IPS DF 6.9 (cell line): Measurements from ENCODE around the gene DAAM2.

Source experiments
- DNase-seq: peaks from one replicate; pipeline ENCODE4 v3.0.0-alpha.2; 2013; ENCODE audit warnings: low read depth, low spot score
- H3K27ac ChIP-seq: one replicate; pipeline ENCODE4 v1.5.1; 2013; ENCODE audit warnings: low read length, control low read depth
- H3K27me3 ChIP-seq: 2 replicates; pipeline ENCODE4 v1.6.1; 2013; ENCODE audit warnings: mild to moderate bottlenecking, low read length; ENCODE audit not compliant: control insufficient read depth, insufficient read depth
- H3K36me3 ChIP-seq: 2 replicates; pipeline ENCODE4 v1.6.1; 2013; ENCODE audit warnings: low read length; ENCODE audit not compliant: control insufficient read depth, insufficient read depth
- H3K4me1 ChIP-seq: 2 replicates; pipeline ENCODE4 v1.6.1; 2013; ENCODE audit warnings: low read length; ENCODE audit not compliant: control insufficient read depth, insufficient read depth
- H3K4me3 ChIP-seq: 2 replicates; pipeline ENCODE4 v1.5.1; 2013; ENCODE audit warnings: mild to moderate bottlenecking, low read length
- H3K9me3 ChIP-seq: 2 replicates; pipeline ENCODE4 v1.6.1; 2013; ENCODE audit warnings: low read length, inconsistent platforms; ENCODE audit not compliant: control insufficient read depth, insufficient read depth
- WGBS: extraction: QIAGEN DNeasy Blood & Tissue Kit; methylation state at CpG from one replicate; pipeline ENCODE4 v1.1.7; 2013; ENCODE audit warnings: mixed read lengths, missing lambda C conversion rate; ENCODE audit not compliant: insufficient read length, insufficient coverage; 5-methylcytosine and 5-hydroxymethylcytosine counted together

DAAM2 gene

DNA sequence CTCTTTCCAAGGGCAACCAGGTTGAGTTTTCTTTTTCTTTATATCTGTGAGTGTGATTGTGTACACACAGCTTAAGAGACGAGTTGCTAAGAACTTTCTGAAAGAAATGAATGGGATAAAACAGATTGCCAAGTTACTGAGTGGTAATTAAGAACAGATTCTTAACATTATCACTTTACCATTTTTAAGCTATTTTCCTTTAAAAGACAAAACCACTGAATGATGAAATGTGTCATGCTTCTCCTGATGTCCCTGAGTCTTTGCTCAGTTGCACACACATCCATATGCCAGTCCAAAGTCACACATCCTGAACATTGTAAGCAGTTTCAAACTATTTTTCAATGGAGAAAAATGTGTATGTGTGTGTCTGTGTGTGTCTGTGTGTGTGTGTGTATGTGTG, 5.5 kb upstream of the DAAM2 start:
- no peak for DNase-seq
- Histone ChIP-seq H3K4me1 (no peaks in the 10 kb centered on the region), H3K9me3 (no peaks in the 10 kb centered on the region), H3K4me3 (no peak overlapping the region), H3K27me3 (no peaks in the 10 kb centered on the region), H3K36me3 (no peaks in the 10 kb centered on the region), H3K27ac (no peak overlapping the region)
- no CpG with 5 or more reads among the region's 1 CpG for WGBS

DNA sequence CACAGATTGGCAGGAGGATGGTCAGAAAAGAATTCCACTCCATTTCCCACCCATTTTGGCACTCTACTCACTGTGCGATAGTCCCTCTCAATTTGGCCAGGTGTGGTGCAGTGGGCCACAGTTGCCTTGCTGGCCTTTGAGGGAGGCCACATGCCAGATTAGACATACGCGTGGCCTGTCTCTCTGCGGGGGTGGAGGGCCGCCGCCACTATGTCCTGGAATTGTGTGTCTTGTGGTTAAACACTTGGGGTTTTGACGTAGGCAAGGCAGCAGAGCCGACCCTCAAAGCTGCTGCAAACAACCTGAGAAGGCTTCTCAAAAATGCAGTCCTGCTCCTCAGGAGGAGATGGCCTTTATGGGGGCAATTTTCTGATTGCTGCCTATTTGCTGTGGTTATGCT, 4.9 kb upstream of the DAAM2 start:
- Histone ChIP-seq H3K27me3 (no peaks in the 10 kb centered on the region; the same call in 1 of the 2 replicates), H3K4me1 (peaks cover 1% of the 10 kb centered on the region; the same call in 1 of the 2 replicates), H3K36me3 (no peaks in the 10 kb centered on the region), H3K9me3 (no peaks in the 10 kb centered on the region), H3K4me3 (no peak overlapping the region), H3K27ac (no peak overlapping the region)
- no CpG with 5 or more reads among the region's 8 CpGs for WGBS
- no peak for DNase-seq

DNA sequence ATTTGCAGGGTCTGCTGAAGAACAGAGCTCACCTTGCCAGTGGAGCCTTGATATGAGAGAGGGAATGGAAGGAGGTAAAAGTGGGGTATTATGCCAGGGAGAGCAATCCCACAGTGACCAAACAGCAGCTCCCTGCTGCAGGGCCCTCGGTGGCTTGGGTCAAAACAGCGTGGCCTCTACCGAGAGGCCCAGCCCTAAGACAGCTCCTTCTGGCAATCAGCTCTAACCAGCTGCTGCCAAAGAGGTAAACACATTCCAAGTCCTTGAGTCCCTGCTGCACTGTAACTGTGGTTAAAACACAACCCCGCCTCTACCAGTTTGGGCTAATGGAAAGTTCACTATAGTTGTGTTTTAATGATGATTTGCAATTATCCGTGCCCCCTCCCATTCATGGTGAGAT, 1.4 kb upstream of the DAAM2 start:
- no CpG with 5 or more reads among the region's 5 CpGs for WGBS
- Histone ChIP-seq H3K4me3 (no peak overlapping the region), H3K4me1 (peaks cover 4% of the 10 kb centered on the region), H3K27ac (no peak overlapping the region), H3K9me3 (no peaks in the 10 kb centered on the region), H3K27me3 (peaks cover 11% of the 10 kb centered on the region), H3K36me3 (no peaks in the 10 kb centered on the region)
- no peak for DNase-seq

DNA sequence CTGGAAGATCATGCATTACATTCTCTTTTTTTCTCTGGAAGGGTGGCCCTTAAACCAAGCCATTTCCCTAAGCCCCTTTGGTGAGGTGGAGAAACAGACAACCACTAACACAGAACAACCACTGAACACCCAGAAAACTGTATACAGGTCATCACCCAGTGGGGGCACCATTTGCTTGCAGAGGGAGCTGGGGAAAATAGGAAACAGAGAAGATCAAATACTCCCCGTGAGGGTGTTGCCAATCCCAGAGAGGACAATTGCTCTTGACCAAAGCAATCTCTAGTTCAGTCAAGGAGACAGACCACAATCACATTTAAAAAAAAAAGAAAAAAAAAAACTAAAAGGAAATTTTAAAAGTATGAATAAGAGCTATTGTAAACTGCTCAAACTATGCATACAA, 865 bp upstream of the DAAM2 start:
- Histone ChIP-seq H3K36me3 (no peaks in the 10 kb centered on the region), H3K27ac (no peak overlapping the region), H3K9me3 (no peaks in the 10 kb centered on the region), H3K4me3 (no peak overlapping the region), H3K27me3 (peaks cover 11% of the 10 kb centered on the region), H3K4me1 (peaks cover 4% of the 10 kb centered on the region)
- no CpG with 5 or more reads among the region's 1 CpG for WGBS
- no peak for DNase-seq

DNA sequence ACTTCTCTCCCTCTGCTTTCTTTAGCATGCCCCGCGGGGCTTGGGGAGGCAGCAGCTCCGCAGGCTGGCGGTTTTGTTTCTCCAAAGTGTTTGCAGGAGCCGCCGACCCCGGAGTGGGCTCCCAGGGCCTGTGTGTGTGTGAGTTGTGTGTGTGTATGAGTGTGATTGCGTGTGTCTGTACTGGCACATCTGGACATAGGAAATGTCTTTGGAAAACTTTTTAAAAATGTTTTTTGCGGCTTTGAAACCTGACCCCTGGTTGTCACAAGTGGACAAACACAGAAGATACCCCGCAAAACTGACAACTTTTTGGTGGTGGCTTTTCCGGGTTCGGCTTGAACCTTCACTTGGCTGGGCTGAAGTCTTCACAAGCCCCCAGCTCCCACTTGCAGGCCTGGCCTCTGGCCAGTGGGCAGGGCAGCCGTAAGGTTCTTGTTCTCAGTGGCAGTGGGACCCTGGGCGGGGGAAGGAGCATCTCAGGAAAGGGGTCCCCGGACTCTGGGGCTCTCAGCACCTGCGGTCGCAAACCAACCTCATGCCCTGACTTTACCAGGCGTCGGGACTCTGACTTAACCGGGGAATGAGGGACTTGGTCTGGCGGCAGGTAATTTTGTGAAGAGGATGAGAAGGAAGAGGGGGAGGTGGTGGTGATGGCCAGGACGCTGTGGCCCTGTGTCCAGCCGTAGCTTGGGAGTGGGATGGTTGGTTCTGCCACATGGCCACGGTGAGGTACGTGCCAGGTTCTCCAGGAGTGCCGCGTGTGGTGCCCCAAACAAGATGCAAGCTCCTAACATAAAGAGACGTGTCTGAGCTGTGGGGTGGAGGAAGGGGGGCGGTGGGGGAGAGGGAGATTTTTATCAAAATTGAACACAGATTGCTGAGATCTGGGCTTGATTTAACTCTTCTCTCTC, 619 bp downstream of the DAAM2 start:
- Histone ChIP-seq H3K9me3 (no peaks in the 10 kb centered on the region), H3K27ac (no peak overlapping the region), H3K4me3 (peak overlapping the region; percentile 45; the same call in 1 of the 2 replicates), H3K4me1 (peaks cover 4% of the 10 kb centered on the region), H3K27me3 (peaks cover 11% of the 10 kb centered on the region), H3K36me3 (no peaks in the 10 kb centered on the region)
- WGBS: no CpG with 5 or more reads among the region's 29 CpGs
- DNase-seq: no peak

DNA sequence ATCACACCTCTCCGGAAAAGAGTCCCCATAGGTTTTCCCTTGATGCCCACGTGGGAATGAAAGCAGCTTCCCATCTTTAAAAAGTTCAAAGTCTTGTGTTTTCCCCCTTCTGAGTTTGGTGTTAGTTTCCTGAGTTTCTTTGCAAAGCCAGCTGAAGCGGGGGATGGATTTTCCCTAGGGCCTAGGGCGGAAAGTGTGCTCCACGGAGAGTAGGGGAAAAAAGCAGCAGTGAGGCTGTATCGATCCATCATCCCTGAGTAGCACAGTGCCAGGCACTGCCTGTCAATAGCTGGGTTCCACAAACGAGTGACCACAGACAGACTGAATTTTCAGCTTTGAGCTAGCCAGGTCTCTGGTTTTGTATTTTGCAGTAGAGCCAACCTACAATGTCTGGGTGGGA, 1.3 kb downstream of the DAAM2 start:
- WGBS: no CpG with 5 or more reads among the region's 7 CpGs
- Histone ChIP-seq H3K4me3 (no peak overlapping the region), H3K27me3 (peaks cover 11% of the 10 kb centered on the region), H3K9me3 (no peaks in the 10 kb centered on the region), H3K27ac (no peak overlapping the region), H3K4me1 (peaks cover 4% of the 10 kb centered on the region), H3K36me3 (no peaks in the 10 kb centered on the region)
- DNase-seq: no peak

DNA sequence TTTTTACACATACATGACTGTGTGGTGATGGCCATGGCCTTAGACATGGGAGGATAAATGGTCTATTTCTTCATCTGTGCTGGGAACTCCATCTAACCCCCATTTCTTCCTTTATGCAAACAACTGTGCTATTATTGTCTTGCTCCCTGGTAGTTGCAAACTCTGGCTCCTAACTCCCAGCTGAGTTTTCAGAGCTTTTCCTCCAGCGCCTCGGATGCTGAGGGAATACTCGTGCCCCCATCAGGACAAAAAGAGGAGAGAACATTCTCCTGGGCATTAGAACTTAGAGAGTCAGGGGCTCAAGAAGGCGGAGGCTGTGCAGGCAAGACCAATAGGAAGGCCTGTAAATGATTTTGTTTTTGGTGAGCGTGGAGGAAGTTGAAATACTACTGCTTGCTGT, 2.1 kb downstream of the DAAM2 start:
- peaks cover 4% of the 10 kb centered on the region for H3K4me1 ChIP-seq
- WGBS: no CpG with 5 or more reads among the region's 5 CpGs
- H3K36me3 ChIP-seq: no peaks in the 10 kb centered on the region
- peaks cover 11% of the 10 kb centered on the region for H3K27me3 ChIP-seq
- H3K4me3 ChIP-seq: no peak overlapping the region
- DNase-seq: no peak
- H3K9me3 ChIP-seq: no peaks in the 10 kb centered on the region
- H3K27ac ChIP-seq: no peak overlapping the region

DNA sequence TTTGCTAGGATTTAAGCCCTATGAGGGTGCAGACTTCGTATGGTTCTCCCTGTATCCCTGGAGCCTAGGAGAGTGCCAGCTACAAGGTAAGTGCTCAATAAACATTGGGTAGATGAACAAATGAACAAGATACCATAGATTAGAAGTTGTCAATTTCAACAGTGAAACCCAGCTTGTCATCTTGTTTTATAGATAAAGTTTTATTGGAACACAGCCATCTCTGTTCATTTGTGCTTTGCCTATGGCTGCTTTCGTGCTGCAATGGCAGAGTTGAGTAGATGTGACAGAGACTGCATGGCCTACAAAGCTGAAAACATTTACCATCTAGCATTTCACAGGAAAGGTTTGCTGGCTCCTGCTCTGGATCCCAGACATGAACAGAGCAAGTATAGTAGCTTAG, 5.6 kb downstream of the DAAM2 start:
- Histone ChIP-seq H3K4me1 (peaks cover 3% of the 10 kb centered on the region), H3K36me3 (no peaks in the 10 kb centered on the region), H3K9me3 (no peaks in the 10 kb centered on the region), H3K4me3 (no peak overlapping the region), H3K27ac (no peak overlapping the region), H3K27me3 (peaks cover 8% of the 10 kb centered on the region)
- no peak for DNase-seq
- WGBS: no CpG with 5 or more reads among the region's 2 CpGs

DNA sequence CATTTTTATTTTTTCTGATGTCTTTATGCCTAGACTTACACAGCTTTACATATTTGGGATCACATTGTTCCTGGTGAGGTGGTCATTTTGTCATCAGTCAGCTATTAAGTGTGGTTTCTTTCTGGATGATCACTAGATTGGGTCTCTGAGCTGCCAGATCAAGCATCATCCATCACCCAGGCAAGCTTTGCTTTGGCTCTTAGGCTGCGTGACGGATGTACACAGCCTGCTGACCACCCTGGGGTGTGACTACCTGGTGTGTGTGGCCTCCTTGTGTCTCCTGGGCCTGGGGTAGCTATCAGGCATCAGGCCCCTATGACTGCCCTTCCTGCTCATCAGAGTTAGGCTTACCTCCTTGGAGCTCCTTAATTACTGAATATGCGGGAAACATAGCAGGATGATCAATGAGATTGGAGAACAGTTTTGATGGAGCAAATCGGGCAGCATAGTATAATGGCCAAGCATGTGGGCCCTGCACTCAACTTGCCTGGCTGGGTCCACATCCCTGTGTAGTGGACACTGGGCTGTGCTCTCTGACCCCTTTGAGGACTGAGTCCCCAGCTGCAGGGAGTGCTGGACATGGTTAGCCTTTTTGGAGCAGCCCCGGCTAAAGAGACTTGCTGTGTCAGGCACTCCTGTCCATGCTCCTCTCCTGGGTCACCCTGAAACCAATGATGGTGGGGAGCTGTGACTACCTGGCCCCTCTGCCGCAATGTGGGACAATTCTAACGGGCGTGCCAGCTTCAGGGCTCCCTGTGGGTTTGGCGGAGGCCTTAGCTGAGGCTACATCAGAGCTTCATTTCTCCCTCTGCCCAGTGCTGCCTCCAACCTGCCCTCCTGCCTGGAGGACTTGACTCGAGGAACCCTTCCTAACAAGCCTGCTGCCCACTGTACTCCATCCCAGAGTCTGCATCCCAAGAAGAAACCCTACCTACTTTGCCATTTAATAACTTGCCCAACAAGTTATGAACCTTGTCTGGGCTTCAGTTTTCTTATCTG, 8.2 kb downstream of the DAAM2 start:
- Histone ChIP-seq H3K4me1 (no peaks in the 10 kb centered on the region), H3K9me3 (no peaks in the 10 kb centered on the region), H3K36me3 (no peaks in the 10 kb centered on the region), H3K4me3 (no peak overlapping the region), H3K27ac (no peak overlapping the region), H3K27me3 (no peaks in the 10 kb centered on the region)
- no CpG with 5 or more reads among the region's 10 CpGs for WGBS
- DNase-seq: no peak

DNA sequence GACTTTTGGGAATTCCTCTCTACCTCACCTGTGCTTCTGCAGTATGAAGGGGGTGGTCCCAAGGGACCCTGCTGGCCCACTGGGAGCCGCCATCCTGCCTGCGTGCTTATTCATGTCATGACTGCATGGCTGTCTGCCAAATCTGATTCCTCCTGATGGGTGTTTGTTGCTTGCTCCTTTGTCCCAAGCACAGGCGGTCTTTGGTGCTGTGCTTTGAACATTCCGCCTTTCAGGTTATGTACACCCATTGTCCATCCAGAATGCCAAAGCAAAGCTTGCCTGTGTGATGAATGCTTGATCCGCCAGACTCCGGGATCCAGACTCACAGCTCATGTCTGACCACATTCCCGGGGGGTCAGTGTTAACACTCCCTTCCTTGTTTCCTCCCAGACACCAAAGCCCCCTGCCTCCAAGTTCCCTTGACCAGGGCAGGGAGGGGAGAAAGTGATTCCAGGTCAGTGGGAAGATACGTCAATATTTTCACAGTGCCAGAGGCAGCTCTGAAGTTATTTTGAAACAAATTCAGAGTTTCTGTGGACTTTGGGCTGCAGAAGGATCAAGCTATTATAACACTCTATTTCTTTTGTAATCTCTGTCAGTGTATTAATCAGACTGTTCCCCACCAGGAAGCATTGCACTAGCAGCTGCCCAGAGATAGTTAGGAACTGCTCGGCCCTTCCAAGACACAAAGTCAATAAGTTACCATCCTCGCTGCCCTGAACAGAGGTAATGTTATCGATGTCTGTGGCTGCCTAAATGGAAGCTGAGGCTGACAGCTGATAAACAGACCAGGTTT, 9.5 kb downstream of the DAAM2 start:
- no peak overlapping the region for H3K27ac ChIP-seq
- WGBS: no CpG with 5 or more reads among the region's 11 CpGs
- H3K4me3 ChIP-seq: no peak overlapping the region
- no peaks in the 10 kb centered on the region for H3K36me3 ChIP-seq
- no peaks in the 10 kb centered on the region for H3K27me3 ChIP-seq
- no peak for DNase-seq
- no peaks in the 10 kb centered on the region for H3K4me1 ChIP-seq
- H3K9me3 ChIP-seq: no peaks in the 10 kb centered on the region
